Neural progenitor cell (in vitro differentiated cells): Measurements from ENCODE around the gene MAPK8.

Experiments
- CTCF ChIP-seq: fragments of 200-600 bp; sonication (generic); IDR thresholded peaks from 2 replicates; pipeline ENCODE4 v1.5.1; 2017; ENCODE audit warnings: antibody characterized with exemption, mild to moderate bottlenecking
- EZH2 ChIP-seq: fragments of 200-600 bp; sonication (generic); IDR thresholded peaks from 2 replicates; pipeline ENCODE4 v1.6.1; 2017; ENCODE audit warnings: antibody characterized with exemption, mild to moderate bottlenecking, moderate library complexity

DNA sequence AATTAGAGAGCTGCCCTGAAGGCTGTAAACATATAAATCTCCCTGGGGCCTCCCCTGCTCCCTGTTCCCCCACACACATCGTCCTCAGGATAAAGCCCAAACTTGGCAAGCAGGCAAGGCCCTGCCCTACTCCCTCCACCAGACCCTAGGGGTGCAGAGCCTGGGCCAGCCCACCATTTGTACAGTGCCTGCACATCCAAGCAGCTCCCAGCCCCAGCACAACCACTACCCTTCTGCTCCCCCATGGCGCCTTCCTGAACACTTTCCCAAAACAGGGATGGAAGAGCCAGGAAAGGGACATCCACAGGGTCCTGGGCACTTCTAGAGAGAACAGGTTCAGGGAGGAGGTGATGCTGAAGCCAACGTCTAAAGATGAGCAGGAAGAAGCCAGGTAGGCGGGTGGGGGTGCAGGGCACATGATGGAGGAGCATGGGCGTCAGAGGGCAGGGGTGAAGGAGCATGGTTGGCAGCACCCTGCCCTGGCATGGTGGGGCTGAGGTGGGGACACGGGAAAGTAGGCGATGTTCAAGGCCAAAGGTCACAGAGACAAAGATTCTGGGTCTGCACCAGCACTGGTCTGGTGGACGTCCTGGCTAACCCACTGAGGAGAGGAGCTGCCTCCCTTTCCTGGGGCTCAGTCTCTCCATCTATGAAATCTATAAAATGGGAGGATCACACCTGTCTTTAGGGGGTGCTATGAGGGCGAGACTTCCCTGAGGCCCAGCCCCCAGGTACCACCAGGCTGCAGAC is 157.8 kb downstream of the MAPK8 start:
- no peak for TF ChIP-seq CTCF
- TF ChIP-seq EZH2, result no peak
